NCI-H82 (cell line): ENCODE results near the gene RBM20.
"Not testable (repeated sequence)": the region's sequence is repeated elsewhere in the genome, so short reads cannot be mapped to it uniquely, and the experiment has no call there.

Experiments
- DNase-seq: peaks from one replicate; lab custom pipeline; 2025; lab: John Stamatoyannopoulos, UW

Gene RBM20

DNA sequence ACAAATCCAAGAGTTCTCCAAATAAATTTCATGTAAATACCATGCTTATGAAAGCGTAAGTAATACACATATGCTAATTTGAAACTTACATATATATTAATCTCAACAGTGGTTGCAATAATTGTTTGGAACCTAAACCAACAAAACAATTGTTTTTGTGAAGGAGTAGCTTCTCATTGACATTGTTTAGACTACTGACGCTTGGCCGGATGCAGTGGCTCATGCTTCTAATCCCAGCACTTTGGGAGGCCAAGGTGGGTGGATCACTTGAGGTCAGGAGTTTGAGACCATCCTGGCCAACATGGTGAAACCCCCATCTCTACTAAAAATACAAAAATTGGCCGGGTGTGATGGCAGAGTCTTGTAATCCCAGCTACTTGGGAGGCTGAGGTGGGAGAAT lies 61.5 kb downstream of the RBM20 start:
- DNase-seq, result not testable (repeated sequence)

DNA sequence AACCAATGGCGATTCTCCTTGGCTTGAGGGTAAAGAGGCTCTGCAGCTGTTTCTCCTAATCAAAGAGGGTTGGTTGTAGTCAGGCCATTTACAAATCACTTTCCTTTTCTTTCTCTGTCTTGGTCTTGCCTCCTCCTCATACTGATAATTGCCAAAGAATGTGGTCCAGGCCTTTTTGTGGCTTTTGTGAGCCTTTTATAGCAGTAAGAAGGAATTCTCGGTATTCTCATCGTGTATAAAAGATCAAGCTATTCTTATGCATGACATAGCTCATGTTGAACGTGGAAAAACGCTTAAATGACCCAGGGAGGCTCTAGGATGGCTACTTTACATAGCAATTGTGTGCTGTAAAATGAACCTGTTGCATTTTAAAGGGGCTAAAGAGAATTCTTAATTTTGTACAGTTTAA lies 62.6 kb downstream of the RBM20 start:
- no peak for DNase-seq

DNA sequence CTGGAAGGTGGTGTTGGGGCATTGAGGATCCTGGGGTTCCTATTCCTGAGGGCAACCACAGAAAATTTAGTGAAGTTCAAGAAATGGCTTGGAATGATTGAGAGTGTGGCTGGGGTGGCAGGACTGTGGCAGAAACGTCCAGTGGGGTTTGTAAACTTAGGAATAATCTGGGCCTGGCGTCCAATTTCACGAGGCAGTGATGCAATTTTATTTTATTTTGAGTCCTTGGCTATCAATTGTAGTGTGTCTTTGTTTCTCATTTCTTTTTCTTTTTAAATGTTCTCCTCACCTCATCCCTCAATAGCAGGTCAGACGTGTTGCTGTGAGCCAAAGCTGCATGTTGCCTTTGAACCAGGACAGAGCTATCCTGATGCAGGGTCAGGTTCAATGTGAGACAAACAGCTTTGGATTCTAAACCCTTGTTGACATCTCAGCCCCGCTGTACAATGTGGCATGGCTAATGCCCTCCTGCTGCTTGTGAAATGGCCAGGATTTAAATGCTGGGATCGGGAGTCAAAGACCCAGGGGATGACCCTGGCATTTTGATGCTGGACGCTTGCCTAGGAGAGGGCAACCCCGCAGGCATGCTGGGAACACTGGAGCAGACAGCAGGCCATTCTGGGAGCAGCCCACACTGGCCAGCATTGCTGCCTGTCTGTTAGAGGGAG lies 64.8 kb downstream of the RBM20 start:
- DNase-seq, result peak; percentile 43

DNA sequence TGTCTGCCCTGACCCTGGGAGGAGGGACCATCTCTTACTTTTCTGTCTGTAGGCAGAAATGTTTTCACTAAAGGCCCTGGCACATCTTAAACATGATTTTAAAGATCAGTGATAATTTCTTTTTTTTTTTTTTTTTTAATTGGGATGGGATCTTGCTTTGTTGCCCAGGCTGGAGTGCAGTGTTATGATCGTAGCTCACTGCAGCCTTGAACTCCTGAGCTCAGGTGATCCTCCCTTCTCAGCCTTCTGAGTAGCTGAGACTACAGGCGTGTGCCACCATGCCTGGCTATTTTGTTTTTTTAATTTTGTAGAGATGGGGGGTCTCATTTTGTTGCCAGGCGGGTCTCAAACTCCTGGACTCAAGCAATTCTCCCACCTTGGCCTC lies 65.3 kb downstream of the RBM20 start:
- no peak for DNase-seq

DNA sequence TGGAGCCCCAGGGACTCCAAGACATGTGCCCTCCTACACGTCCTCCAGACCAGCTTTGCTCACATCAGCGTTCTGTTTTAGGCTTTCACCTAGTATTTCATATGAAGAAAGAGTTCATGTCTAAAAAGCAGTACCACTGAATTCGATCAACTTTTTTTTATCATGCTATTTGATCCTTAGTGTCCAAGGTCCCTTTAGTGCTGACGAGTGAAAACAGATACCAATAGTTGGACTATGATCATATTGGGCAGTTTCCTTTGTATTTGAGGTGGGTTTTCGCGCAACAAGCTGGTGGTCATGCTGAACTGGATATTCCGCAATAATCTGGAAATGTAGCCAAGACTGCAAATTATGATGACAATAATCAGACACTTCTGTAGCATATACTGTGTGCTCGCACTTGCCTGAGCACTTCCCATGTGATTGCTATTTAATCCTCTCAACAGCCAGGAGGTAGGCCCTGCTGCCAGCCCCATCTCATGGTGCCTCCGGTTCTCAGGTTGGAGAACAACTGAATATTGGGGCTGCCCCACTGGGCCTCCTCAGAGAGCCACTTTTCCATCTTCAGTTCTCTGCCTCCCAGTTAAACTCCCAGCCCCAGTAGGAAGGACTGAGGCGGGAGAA lies 65.9 kb downstream of the RBM20 start:
- no peak for DNase-seq

DNA sequence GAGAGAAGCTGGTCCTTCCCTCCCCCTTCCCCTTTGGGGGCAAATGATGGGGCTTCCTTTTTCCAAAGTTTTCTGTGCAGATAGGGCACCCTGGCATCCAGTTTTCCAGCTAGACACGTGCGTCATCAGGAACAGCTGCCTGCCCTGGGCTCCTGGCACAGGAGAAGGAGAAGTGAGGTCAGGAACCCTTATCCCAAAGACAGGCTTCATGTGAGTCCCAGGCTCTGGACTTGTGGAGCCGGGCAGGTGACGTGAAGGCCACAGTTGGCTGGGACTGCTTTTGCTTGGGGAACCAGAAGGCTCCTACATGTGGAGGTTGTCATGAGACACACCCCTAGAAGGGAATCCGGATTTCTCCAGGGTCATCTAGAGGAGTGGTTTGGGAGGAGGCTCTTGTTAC lies 66.5 kb downstream of the RBM20 start:
- DNase-seq, result no peak

DNA sequence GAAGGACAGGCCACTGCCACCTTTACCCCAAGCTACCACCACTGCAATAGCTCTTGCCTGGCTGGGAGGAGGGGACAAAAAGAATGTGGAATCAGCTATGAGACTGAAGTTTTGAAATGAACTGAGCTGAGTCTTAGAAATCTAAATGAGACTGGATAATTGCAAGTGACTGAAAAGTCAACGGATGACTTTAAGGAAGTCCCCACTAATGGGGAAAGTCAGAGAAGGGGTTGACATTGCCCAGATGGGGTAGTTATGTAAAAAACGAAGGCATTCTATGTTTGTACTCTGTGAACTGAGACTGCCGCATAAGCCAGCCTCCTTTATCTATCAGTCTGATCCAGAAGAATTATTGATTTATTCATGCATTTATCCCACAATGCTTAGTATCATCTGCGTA lies 67.2 kb downstream of the RBM20 start:
- DNase-seq, result no peak

DNA sequence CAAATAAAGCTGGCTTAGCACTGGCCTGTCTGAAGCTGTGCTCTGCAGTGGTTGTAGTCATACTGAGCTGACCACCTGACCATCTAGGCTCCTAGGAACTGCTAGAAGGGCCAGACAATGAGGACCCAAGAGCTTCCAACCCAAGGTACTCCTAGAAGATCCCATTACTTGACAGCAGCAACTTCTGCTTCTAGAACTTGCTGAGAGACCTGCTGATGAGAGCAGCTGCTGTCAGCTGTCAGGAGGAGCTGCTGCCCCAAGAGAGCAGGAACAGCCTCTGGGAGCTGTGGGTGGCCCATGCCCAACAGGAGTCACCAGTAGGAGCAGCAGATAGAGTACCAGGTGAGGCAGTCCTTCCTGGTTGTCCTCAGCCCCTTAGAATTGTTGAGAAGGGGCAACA lies 70.2 kb downstream of the RBM20 start:
- DNase-seq, result no peak

DNA sequence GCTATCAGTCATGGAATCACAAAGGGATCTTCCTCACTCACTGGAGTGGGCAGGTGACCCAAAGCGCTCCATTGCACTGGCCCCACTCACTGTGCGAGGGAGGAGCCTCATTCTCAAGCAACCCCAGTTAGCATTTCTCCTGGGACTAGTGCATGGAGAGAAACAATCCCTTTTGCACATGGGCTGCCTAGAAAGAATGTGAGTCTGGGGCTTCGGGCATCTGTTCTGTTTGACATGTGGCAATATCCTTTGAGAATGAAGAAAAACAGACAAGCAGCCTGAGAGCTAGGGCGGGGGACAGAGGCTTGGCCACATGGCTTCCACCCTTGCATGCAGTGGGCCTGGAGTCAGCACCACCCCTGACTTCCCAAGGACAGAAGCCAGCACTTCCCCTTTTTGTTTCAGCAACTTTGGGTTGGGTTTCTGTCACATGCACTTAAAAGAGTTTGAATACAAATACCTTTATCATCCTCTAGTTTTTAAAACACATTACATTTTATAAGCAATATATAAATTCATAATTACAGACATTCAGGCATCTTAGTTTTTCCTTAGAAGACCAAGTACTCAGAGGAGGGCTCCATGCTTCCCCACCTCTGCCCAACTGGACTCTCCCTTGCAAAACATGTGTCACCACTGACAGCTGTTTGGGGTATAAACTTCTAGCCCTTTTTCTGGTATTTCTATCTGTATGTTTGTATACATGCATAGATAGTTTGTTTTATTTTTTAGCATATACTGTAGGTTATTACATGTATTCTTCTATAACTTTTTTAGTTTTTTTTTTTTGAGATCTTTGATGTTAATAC lies 73.8 kb downstream of the RBM20 start:
- peak; percentile 63 for DNase-seq

DNA sequence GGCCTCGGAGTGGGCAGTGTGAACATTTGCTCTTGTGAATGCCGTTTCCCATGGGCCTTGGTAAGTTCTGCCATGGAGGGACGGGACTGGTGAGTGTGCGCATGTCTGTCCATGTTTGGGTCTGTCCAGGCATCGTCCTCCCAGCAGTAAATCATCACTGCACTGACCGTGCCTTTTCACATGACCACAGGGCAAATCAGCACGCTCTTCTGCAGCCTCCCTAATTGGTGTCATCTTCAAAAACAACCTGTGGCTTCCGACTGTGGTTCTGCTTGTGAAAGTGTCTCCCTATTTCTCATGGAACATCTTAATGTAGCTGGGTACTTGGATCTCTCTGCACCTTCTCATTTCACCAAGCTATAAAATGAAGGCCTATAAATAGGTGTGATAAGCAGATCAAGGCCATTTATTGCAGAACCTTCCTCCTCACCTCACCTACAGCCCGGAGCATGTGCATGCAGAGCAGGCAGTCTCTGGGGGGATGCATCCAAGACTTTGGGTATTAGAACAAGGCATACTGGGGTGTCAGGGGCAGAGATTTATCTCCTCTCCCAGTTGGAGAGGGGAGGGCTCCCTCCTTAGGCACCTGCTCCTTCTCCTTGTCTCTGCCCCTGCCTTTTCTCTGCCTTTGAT lies 77.4 kb downstream of the RBM20 start:
- DNase-seq, result no peak

DNA sequence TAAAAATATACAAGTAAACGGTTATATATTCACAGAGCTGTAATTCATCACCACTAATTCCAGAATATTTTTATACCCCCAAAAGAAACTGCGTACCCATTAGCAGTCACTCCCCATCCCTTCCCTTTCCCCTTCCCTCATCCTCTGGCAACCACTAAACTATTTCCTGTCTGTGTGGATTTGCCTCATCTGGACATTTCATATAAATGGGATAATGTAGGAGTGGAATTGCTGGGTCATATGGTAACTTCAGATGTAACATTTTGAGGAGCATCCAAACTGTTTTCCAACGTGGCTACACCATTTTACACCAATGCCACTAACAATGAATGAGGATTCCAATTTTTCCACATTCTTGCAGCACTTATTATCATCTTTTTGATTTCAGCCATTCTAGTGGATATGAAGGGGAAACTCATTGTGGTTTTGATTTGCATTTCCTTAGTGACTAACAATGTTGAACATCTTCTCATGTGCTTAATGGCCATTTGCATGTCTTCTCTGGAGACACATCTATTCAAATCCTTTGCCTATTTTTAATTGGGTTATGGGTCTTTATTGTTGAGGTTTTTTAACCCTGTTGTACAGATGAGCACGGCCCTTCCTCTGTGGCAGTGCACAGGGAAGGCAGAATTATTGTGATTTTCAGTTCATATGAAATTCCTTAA lies 79.2 kb downstream of the RBM20 start:
- no peak for DNase-seq

DNA sequence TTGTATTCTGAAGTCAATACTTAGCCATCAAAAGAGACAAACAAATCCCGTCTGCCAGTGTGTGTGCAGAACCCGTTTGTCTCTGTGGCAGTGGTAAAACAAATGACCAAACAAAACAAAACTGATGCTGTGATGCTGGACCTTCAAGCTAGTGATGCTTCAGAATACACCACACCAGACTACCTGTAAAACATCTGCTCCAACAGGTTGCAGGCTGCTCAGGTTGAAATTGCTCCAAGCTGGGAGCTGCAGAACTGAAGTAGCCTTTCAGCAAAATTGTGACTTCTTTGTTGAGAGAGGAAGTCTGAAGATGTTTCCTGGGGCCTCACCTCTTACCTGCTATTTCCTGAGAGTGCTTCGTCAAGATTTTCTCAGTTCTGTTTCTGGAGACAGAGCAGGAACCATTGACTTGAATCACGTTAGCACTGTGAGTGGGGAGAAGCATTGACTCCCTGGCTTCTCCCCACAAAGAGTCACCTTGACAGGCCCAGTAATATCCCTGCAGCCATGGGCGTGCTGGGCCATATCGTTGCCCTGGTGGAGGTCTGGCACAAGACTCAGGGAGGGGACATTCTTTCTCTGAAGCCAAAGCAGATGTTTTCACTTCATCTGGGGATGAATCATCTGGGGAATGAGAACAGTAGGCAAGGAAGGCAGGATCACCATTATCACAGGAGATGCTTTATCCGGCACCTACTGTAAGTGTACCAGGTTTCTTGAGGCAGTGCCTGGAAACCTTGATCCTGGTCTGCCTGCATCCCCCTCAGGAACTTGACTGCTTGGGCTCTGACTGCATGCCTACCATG lies 80.2 kb downstream of the RBM20 start:
- DNase-seq, result no peak

DNA sequence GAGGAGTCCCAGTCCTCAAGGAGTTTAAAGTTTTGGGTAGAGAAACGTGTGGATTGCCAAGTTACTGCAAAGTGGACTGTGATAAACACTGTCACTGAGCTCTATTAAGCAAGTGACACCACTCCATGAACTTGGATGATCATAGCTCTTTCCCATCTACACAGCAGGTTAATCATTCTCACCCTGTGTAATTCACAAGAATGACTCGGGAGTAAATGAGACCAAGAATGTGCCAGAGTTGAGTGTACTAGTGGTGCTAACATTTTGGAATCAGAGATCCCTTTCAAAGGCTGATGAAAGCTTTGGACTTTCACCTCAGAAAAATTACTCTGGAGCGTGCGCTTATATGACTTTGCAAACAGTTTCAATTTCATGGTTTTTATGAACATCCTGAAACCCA lies 80.8 kb downstream of the RBM20 start:
- DNase-seq, result no peak

DNA sequence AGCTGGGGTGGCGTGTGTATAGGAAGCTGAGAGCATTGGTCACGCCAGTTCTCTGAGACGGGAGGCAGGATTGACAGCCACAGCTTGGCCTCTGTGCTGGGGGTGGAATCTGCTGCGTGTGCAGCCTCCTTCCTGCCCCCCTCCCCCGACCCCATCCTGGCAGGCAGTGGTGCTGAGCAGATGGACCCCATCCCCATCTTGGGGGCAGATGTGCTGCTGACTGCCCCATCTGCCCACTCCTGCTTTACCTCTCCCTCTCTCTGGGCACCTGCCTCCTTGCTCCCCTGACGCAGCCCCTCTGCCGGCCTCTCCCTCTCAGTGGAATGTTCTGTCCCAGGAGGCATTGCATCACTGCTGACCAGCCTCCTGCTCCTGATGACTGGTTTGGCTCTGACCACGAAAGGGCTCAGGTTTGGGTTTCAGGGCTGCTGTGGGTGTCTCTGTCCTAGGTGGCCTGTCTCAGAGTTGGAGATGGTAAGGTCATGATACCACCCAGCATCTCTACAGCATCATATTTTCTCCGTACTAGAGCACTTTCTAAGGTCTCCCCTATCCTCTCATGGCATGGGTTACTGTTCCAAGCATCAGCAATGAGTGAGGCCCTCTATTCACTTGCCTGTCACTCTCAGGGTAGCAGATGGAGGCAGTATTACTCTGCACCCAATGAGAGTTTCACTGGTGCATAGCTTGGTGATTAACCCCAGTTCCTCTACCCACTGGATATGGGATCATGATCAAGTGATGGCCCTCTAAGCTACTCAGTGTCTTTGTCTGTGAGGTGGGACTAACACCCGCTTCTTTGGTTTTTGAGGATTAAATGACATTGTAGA lies 81.9 kb downstream of the RBM20 start:
- peak; percentile 63 for DNase-seq

DNA sequence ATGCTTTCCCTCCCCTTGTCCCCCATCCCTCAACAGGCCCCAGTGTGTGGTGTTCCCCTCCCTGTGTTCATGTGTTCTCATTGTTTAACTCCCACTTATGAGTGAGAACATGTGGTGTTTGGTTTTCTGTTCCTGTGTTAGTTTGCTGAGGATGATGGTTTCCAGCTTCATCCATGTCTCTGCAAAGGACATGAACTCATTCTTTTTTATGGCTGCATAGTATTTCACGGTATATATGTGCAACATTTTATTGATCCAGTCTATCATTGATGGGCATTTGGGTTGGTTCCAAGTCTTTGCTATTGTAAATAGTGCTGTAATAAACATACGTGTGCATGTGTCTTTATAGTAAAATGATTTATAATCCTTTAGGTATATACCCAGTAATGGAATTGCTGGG lies 83.6 kb downstream of the RBM20 start:
- not testable (repeated sequence) for DNase-seq

DNA sequence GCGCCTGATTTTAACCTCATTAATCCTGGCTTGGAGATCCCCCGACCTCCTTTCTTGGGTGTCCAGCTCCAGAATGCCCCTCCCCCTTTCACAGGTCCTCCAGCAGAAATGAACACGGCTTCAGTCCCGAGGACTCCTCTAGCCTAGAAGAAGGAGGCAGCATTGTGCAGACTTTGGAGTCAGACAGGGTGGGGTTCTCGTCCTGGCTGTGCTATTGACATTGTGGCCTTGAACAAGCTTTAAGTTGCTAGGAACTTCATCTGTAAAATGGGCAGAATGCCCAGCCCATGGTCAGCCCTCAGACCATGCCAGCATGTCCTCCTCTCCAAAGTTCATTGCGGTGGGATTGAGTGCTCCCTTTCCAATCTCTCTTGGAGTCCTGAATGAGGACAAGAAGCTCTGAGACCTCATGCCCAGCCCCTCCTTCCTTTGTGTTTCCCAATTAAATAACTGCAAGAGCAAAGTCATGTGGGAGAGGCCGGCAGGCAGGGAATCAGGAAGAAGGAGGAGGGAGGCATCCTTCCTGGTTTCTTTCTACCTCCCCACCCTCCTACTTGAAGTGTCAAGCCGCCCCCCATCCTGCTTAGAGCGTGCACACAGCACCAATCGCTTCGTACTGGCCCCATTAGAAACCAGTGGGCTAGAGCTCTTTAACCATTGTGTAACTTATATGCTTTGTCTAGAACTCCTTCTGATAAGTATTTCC lies 86.4 kb downstream of the RBM20 start:
- no peak for DNase-seq

DNA sequence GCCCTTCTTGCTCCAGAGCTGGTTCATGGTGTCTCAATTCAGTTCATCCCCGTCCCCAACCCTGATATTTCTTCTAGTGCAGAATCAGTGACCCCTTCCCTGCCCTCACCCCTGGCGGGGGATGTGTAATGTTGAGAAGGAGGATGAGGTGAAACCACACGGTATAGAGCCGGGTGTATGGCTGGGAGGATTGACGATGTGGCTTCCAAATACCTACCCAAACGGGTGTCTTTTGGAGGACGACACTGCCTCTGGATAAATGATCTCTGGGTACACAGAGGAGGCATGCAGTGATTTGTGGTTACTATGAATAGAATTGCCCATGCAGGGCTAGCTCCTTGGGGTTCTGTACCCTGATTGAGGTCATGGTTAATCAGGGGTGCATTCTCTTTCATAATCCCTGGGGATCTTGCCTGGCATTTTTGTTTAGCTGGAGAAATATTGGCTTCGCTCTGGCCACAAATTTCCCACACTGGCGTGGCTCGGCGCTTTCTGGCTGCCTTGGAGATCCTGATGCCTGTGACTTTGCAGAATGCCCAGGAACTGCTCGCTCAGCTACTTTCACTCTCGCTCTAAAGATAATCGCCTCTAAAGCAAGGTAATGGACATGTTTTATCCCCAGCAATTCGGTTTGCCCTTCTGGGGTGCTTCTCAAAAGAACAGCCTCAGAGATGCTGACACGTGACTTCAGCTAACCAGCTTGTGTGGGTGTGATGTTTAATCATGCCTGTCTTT lies 89.2 kb downstream of the RBM20 start:
- DNase-seq, result no peak

DNA sequence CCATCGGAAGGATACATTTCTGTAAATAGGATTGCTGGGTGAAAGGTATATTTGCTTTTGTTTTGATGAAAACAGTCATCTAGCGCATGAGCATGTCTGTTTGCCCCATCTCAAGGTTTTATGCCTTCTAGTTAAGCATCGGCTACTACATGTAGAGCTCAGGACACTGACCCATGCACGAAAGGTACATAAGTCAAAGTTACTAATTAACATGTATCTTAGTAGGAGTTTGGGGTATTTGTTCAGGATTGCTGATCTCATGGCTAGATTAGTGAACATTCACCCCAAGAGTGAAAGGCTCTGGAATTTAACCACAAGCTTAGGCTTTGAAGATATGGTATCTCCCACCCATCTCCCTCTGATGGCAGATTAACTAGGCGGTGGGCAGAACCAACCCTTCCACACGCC lies 91.5 kb downstream of the RBM20 start:
- no peak for DNase-seq
